Testis (tissue), 2 donors: ENCODE results near the gene ENTPD2.

Source experiments
- CTCF ChIP-seq, 3 experiments: fragments of 450-650 bp in 2 of 3; fragments of 200-600 bp in 1 of 3; sonication (generic) in 1 of 3; IDR thresholded peaks; one replicate each; pipeline ENCODE4 v1.5.1; 2016 to 2019; ENCODE audit warnings: antibody characterized with exemption in 3 of 3, mild to moderate bottlenecking in 2 of 3, moderate library complexity in 1 of 3
- POLR2A ChIP-seq: fragments of 450-650 bp; IDR thresholded peaks from one replicate; pipeline ENCODE4 v1.6.1; 2017; ENCODE audit warnings: antibody characterized with exemption, mild to moderate bottlenecking, moderate library complexity

GRCh38 chr9:137095664-137096517 lies 42.0 kb upstream of the ENTPD2 start:
- TF ChIP-seq CTCF (IDR thresholded peaks at IDR 0.05) (no peak), POLR2A (no peak)
